Endothelial cell of umbilical vein (primary cell): Measurements from ENCODE around the gene SMAD9. TPM values are rescaled to one million over a fixed set of nuclear protein-coding genes. Genes with fewer than 3 reads are reported as not detected.

Source experiments
- BruUV-seq: library from RNA; stranded (reverse); fragments of 400-500 nt; replicated peaks from 2 replicates; lab custom pipeline; 2021; lab: Mats Ljungman, UMichigan
- CTCF ChIA-PET: fragments of 300-600, 350-600 bp; sonication (Branson Sonifier 250); formaldehyde crosslinking; loops from one replicate; lab custom pipeline; 2021; ENCODE audit warnings: antibody characterized with exemption, inconsistent platforms; lab: Charles Lee
- POLR2A ChIA-PET: fragments of 300-600, 350-600 bp; sonication (Branson Sonifier 250); formaldehyde crosslinking; loops from one replicate; lab custom pipeline; 2021; ENCODE audit warnings: antibody characterized with exemption, inconsistent platforms; lab: Charles Lee
- DNase-seq: peaks from one replicate; pipeline ENCODE4 v3.0.0-alpha.2; 2011; ENCODE audit warnings: low read depth, low spot score
- FAIRE-seq: peaks from 2 replicates; lab custom pipeline; 2011; peaks lifted over from hg19 to GRCh38; lab: Jason Lieb, UNC
- H2AFZ ChIP-seq: 2 replicates; pipeline ENCODE4 v1.6.0; 2012; ENCODE audit warnings: low read depth, low read length, control low read depth, inconsistent platforms
- H3K27ac ChIP-seq: 2 replicates; pipeline ENCODE4 v1.5.1; 2011; ENCODE audit warnings: low read depth, mild to moderate bottlenecking, control low read depth, low read length, moderate library complexity; ENCODE audit not compliant: insufficient read depth
- H3K27me3 ChIP-seq, 2 experiments: 2 replicates each; pipeline versions ENCODE4 v1.6.0 to v1.6.1; 2011; ENCODE audit warnings: low read length in 2 of 2, mixed read lengths in 1 of 2; ENCODE audit not compliant: control insufficient read depth in 2 of 2, insufficient read depth in 2 of 2
- H3K36me3 ChIP-seq, 2 experiments: 2 replicates in 1 of 2; 3 replicates in 1 of 2; pipeline ENCODE4 v1.5.1; 2011; ENCODE audit warnings: low read length in 2 of 2, mild to moderate bottlenecking in 1 of 2, moderate library complexity in 1 of 2; ENCODE audit not compliant: control insufficient read depth in 2 of 2, insufficient read depth in 2 of 2; ENCODE audit errors: extremely low read depth in 1 of 2
- H3K4me1 ChIP-seq: 3 replicates; pipeline ENCODE4 v1.5.1; 2011; ENCODE audit warnings: mild to moderate bottlenecking, low read length; ENCODE audit not compliant: control insufficient read depth, insufficient read depth; ENCODE audit errors: extremely low read depth
- H3K4me2 ChIP-seq: 2 replicates; pipeline ENCODE4 v1.6.1; 2011; ENCODE audit warnings: low read length, control low read depth, mixed read lengths; ENCODE audit not compliant: insufficient read depth
- H3K4me3 ChIP-seq, 3 experiments: fragments of 200-600 bp in 1 of 3; sonication (generic), shearing (Covaris generic) in 1 of 3; replicated peaks in 1 of 3; 2 replicates each; pipeline ENCODE4 v1.5.1; 2011 to 2016; ENCODE audit warnings: control low read depth in 3 of 3, low read length in 3 of 3, mild to moderate bottlenecking in 2 of 3, inconsistent platforms in 1 of 3, low read depth in 1 of 3, moderate library complexity in 1 of 3; ENCODE audit not compliant: insufficient read depth in 1 of 3
- H3K79me2 ChIP-seq: 2 replicates; pipeline ENCODE4 v1.6.0; 2012; ENCODE audit warnings: low read length, inconsistent platforms; ENCODE audit not compliant: control insufficient read depth, insufficient read depth
- H3K9ac ChIP-seq: replicated peaks from 2 replicates; pipeline ENCODE3; 2011; ENCODE audit warnings: low read length, control low read depth; ENCODE audit not compliant: insufficient read depth; ENCODE audit errors: extremely low read depth
- H3K9me1 ChIP-seq: replicated peaks from 3 replicates; pipeline ENCODE4 v1.6.0; 2011; ENCODE audit warnings: mild to moderate bottlenecking, low read length; ENCODE audit not compliant: control insufficient read depth, insufficient read depth; ENCODE audit errors: extremely low read depth
- H3K9me3 ChIP-seq: replicated peaks from 2 replicates; pipeline ENCODE4 v1.5.1; 2012; ENCODE audit warnings: low read length, inconsistent platforms; ENCODE audit not compliant: control insufficient read depth, insufficient read depth
- H4K20me1 ChIP-seq: replicated peaks from 2 replicates; pipeline ENCODE3; 2011; ENCODE audit warnings: mild to moderate bottlenecking, low read length; ENCODE audit not compliant: control insufficient read depth, insufficient read depth; ENCODE audit errors: extremely low read depth
- EZH2 ChIP-seq: IDR thresholded peaks from 2 replicates; pipeline ENCODE4 v1.6.1; 2012; ENCODE audit warnings: borderline replicate concordance, low read depth, mild to moderate bottlenecking, moderate library complexity, low read length, inconsistent platforms; ENCODE audit not compliant: severe bottlenecking
- FOS ChIP-seq: IDR thresholded peaks from 2 replicates; pipeline ENCODE4 v1.6.1; 2011; ENCODE audit warnings: mild to moderate bottlenecking, low read length, moderate library complexity, borderline replicate concordance; ENCODE audit not compliant: insufficient read depth
- GATA2 ChIP-seq: IDR thresholded peaks from 2 replicates; pipeline ENCODE4 v1.7.0; 2011; ENCODE audit warnings: low read depth, mild to moderate bottlenecking, moderate library complexity, mixed read lengths, low read length; ENCODE audit not compliant: insufficient read length, insufficient read depth
- JUN ChIP-seq: IDR thresholded peaks from 2 replicates; pipeline ENCODE4 v1.6.1; 2011; ENCODE audit warnings: borderline replicate concordance, low read depth; ENCODE audit not compliant: insufficient read length, insufficient read depth
- MYC ChIP-seq: IDR thresholded peaks from one replicate; pipeline ENCODE4 v1.6.1; 2011; ENCODE audit warnings: mild to moderate bottlenecking, low read depth, low read length
- POLR2A ChIP-seq: IDR thresholded peaks from 2 replicates; pipeline ENCODE4 v1.6.1; 2012; ENCODE audit warnings: low read depth, mild to moderate bottlenecking, control low read depth, low read length
- POLR2AphosphoS5 ChIP-seq: IDR thresholded peaks from 2 replicates; pipeline ENCODE4 v1.6.1; 2012; ENCODE audit warnings: low read depth, mild to moderate bottlenecking, control low read depth, low read length, moderate library complexity; ENCODE audit not compliant: insufficient read depth
- dilution Hi-C: fragments of 300-500 bp; cut with MboI; formaldehyde crosslinking; loops from one replicate; pipeline ENCODE4 v1.15.0; 2019; ENCODE audit warnings: low sequenced_read_pairs; ENCODE audit not compliant: extremely low pct_ligation_motif_present
- intact Hi-C: fragments of 100-400 bp; cut with micrococcal nuclease; formaldehyde crosslinking; loops from one replicate; pipeline ENCODE4 v1.10.0; 2022
- polyA plus RNA-seq, 4 experiments: library from polyadenylated mRNA; depleted of rRNA in 3 of 4; stranded (reverse) in 3 of 4; unstranded in 1 of 4; fragments of >200 nt; gene quantifications; 2 replicates each; pipeline versions ENCODE4 v1.2.1 to v1.2.3, GENCODE V29; 2011 to 2012; ENCODE audit warnings: missing spikeins in 1 of 4
- total RNA-seq: library from RNA; stranded (reverse); gene quantifications from 2 replicates; pipeline ENCODE4 v1.2.3, GENCODE V29; 2021
- TF ChIP-seq, protein P1 (sequence below), 2 donors: IDR thresholded peaks; 1 replicate in 1 of 2; 2 replicates in 1 of 2; pipeline ENCODE4 v1.5.1; 2011; ENCODE audit warnings: low read length in 2 of 2, mild to moderate bottlenecking in 2 of 2, moderate library complexity in 2 of 2, control low read depth in 1 of 2, inconsistent platforms in 1 of 2, low read depth in 1 of 2; ENCODE audit not compliant: insufficient read depth in 1 of 2; ENCODE audit errors: extremely low read depth in 1 of 2
- TF ChIP-seq, protein P2 (sequence below): IDR thresholded peaks from 2 replicates; pipeline ENCODE4 v1.6.1; 2011; ENCODE audit not compliant: insufficient read depth, insufficient read length

SMAD9 gene
- total and polyA plus RNA-seq, 2 donors (not counting 3 experiments of a cell fraction or from before 2014, with no cell fraction given), result 2.2 to 4.2 TPM

DNA sequence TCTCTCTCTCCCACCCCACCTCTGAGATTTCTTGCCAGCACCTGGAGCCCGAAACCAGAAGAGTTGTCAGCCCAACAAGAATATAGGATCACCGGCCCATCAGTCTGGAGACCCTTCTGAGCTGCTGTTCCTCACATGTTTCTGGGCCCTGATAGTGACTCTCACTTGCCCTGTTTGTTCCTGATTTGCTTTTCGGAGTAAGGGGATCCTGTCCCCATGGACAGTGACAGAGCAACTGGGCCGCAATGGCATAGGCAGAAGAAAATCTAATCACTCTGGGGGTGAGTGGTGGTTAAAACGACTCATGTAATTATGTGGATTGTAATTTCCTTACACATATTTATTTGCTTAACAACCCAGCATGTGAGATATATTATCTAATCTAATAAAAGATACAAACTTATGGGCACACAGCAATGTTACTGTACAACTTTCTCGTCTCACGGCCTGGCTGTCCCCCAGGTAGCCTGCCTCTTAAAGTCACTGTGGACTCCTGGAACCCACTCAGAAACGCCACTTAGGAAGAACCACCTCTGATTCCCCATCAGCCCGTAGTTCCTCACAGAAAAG lies 663 bp upstream of the SMAD9 start:
- H4K20me1 ChIP-seq, result no peaks in the 10 kb centered on the region
- H3K79me2 ChIP-seq, result peaks cover 11% of the 10 kb centered on the region
- BruUV-seq, result no TSS peak
- ChIA-PET POLR2A (no interaction called here), CTCF (interaction anchor here (1.4 kb wide), 1 partner anchor 22 kb away, joined by 3 read pairs; no protein-coding TSS in a partner anchor)
- FAIRE-seq, result no peak
- H2AFZ ChIP-seq, result peak overlapping the region; percentile 94
- peak; percentile 10 for DNase-seq
- no peaks in the 10 kb centered on the region for H3K27me3 ChIP-seq
- peak overlapping the region in 2 of 3 experiments; percentile 21 to 92 for H3K4me3 ChIP-seq
- TF ChIP-seq MYC, result no peak
- TF ChIP-seq POLR2A, result no peak
- TF ChIP-seq, protein P1, sequence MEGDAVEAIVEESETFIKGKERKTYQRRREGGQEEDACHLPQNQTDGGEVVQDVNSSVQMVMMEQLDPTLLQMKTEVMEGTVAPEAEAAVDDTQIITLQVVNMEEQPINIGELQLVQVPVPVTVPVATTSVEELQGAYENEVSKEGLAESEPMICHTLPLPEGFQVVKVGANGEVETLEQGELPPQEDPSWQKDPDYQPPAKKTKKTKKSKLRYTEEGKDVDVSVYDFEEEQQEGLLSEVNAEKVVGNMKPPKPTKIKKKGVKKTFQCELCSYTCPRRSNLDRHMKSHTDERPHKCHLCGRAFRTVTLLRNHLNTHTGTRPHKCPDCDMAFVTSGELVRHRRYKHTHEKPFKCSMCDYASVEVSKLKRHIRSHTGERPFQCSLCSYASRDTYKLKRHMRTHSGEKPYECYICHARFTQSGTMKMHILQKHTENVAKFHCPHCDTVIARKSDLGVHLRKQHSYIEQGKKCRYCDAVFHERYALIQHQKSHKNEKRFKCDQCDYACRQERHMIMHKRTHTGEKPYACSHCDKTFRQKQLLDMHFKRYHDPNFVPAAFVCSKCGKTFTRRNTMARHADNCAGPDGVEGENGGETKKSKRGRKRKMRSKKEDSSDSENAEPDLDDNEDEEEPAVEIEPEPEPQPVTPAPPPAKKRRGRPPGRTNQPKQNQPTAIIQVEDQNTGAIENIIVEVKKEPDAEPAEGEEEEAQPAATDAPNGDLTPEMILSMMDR (IDR thresholded peaks at IDR 0.05; ENCODE audit: extremely low read depth in 1 of 2, insufficient read depth in 1 of 2, low read depth in 1 of 2, low read length in 2 of 2), result no peak
- no peak for TF ChIP-seq POLR2AphosphoS5
- TF ChIP-seq GATA2, result no peak
- TF ChIP-seq, protein P2, sequence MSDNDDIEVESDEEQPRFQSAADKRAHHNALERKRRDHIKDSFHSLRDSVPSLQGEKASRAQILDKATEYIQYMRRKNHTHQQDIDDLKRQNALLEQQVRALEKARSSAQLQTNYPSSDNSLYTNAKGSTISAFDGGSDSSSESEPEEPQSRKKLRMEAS, result no peak
- no peak for TF ChIP-seq JUN
- TF ChIP-seq EZH2, result no peak
- no peak for TF ChIP-seq FOS
- H3K9me3 ChIP-seq, result no peaks in the 10 kb centered on the region
- H3K36me3 ChIP-seq, result no peaks in the 10 kb centered on the region
- H3K4me2 ChIP-seq, result peak overlapping the region; percentile 57
- peak overlapping the region; percentile 15 for H3K27ac ChIP-seq
- H3K9ac ChIP-seq, result peak overlapping the region; percentile 53
- H3K4me1 ChIP-seq, result peaks cover 11% of the 10 kb centered on the region
- dilution Hi-C loops, result no loop called here
- no peaks in the 10 kb centered on the region for H3K9me1 ChIP-seq
- intact Hi-C loops, result loop anchor here (2.0 kb wide), 1 partner anchor 78 kb away; the partner anchor contains the start of gene ALG5
